Measurements from ENCODE around the gene SMOC2.
"Not testable (repeated sequence)": the region's sequence is repeated elsewhere in the genome, so short reads cannot be mapped to it uniquely, and the experiment has no call there.

The SMOC2 gene

DNA sequence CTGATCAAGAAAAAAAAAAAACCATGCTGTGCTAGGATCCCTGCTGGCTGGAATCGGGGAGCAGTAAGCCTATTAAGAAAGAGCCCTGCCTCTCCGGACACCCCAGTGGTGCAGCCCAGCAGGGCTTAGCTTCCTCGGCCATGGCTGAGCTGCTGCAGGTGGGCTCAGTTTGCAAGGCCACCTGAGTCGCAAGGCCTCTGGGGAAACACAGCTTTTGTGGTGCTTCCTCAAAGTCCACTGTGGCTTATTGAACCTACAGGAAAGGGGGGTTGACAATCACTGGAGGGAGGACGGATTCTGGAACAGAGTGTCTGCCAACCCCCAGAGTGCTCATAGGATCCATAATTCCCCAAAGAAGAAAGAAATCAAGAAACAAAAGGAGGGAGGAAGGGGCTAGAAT, 240.8 kb downstream of the SMOC2 start:
- no peak for DNase-seq (ENCODE audit: low read depth)

DNA sequence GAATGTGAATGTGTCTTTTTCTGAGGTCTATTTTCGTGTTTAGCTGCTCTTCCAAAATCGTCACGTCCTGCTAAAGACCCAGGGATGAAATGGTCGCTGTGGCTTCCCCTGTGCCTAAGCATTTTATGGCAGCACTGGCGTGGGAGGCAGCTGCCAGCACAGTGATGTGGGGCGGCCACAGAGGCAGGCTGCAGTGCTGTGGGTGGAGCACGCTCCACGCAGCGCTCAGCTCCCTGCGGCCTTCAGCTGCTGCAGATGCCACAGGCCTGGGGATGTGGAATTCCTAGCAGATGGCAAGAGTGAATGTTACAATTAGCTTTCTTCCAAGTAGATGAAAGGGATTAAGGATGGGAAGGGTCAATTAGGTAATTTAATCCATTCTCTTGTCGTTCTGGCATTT, 242.6 kb downstream of the SMOC2 start:
- DNase-seq (ENCODE audit: low read depth): no peak

DNA sequence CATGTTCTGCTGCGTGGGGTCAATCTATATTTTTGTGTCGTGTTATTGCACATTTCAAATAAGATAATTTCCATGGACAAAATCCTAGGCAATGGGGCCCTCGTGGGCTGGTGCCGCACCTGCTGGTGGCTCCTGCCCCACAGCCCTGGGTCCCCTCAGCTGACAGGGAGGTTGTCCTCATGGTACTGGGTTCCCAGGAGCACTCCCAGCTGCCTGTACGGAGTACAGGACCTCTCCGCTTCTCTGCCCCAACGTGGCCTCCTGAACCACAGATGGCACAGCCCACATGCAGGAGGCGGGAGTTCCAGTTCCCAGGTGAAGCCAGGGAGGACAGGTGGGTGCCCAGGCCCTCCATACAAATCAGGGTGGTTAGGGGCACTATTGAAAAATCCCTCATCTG, 243.5 kb downstream of the SMOC2 start:
- DNase-seq (ENCODE audit: low read depth): no peak

DNA sequence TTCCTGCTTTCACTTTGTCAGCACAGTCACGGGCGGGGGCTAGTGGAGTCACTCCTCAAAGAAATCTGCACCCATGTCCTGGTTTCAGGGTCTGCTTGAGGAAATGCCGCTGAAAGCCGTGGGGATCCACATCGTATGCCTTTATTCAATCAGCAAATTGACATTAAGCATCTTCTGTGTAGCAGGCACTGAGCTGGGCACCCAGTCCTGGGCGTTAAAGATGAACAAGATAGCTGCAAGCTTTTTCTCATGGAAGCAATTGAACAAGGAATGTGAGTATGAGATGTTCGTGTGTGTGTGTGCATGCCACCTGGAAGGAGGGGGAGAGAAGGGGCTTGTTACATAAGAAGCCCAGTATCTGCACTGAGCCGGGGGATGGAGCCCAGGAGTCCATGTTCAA, 243.9 kb downstream of the SMOC2 start:
- DNase-seq (ENCODE audit: low read depth): no peak

- no peak for DNase-seq (ENCODE audit: low read depth)
Measured at GRCh38 chr6:168686029-168686738, 245.2 kb downstream of the SMOC2 start.

- no peak for DNase-seq (ENCODE audit: low read depth)
Measured at GRCh38 chr6:168686831-168687730, 246.1 kb downstream of the SMOC2 start.

DNA sequence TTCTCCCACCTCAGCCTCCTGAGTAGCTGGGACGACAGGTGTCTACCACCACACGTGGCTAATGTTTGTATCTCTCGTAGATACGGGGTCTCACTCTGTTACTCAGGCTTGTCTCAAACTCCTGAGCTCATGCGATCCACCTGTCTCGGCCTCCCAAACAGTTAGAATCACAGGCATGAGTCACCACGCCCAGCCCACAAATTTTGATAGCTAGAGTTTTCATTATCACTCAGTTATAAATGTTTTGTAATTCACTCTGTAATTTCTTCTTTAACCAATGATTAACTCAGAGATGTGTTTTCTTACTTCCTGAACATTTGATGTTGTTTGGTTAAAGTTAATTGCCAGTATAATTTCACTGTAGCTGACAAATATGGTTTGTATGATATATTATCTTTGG, 249.3 kb downstream of the SMOC2 start:
- no peak for DNase-seq (ENCODE audit: low read depth)

DNA sequence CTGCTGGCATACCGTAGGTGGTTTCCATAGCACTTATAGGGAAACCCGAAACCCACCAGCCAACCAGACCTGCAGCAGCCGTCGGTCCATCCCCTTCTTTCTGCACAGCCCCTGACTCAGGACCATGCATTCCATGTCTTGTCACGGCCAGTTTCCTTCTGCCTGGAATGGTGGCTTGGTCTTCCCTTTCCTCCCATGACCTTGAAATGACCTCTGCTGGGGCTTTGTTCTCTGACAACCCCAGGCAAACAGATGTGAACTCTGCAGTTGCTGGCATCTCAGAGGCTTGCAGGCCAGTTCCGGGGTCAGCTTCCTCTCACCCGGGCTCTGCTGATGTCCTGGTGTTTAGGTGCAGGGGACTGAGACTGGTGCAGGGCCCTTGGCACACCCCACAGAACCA, 250.8 kb downstream of the SMOC2 start:
- DNase-seq (ENCODE audit: low read depth): no peak

GRCh38 chr6:168692193-168692914, 251.4 kb downstream of the SMOC2 start:
- DNase-seq (ENCODE audit: low read depth): no peak

- DNase-seq (ENCODE audit: low read depth): not testable (repeated sequence)
Measured at GRCh38 chr6:168692915-168693257, 251.9 kb downstream of the SMOC2 start.

DNA sequence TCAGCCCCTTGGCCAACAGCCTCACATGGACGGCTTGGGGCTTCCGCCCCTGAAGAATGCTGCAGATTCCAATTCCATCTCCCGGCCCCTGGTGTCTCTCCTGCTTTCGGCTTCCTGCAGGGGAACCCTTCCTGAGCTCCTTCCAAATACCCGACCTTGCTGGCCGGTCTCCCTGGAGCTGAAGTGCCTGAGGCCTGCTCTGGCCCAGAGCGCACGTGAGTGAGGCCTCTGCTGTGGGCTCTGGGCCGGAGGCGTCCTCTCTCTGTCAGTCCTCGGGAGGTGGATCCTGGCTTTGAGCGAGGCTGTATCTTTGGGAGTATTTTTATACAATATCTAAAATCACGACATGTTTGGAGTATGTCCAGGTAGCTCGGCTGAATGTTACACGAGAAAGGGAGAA, 253.8 kb downstream of the SMOC2 start:
- DNase-seq (ENCODE audit: low read depth): not testable (repeated sequence)

DNA sequence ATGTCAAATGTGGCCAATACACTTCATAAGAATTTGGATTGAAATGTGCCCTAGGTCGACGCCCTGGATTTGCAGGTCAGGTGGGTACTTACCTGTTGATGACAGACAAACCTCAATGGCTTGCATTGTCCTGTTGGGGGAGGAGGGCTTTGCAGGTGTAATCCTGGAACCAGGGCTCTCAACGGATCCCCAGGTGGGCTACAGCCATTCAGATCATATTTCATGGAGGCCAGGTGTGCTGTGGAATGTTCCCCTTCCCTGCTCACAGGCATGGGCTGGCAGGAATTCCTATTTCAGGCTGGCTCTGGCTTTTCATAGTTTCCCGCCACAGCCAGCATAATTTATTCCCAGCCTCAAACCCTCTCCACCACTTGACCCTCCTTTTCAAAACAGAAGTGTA, 254.7 kb downstream of the SMOC2 start:
- no peak for DNase-seq (ENCODE audit: low read depth)

DNA sequence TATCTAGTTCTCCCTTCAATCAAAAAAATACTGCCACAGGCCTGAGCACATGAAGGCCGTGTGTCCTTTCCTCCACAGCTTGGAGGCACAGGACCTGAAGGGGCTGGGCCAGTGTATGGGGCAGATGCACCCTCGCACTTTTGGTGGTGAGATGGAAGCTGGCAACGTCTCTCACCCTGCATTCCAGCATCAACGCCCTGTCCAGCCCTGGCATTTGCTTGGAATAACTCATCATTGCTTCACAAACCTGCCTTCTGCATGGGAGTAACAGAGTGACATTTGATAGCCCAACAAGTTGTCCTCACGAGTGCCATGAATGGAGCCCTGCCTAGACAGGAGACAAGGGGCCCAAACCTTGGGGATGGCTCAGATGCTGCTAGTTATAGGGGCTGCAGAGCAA, 257.9 kb downstream of the SMOC2 start:
- no peak for DNase-seq (ENCODE audit: low read depth)

DNA sequence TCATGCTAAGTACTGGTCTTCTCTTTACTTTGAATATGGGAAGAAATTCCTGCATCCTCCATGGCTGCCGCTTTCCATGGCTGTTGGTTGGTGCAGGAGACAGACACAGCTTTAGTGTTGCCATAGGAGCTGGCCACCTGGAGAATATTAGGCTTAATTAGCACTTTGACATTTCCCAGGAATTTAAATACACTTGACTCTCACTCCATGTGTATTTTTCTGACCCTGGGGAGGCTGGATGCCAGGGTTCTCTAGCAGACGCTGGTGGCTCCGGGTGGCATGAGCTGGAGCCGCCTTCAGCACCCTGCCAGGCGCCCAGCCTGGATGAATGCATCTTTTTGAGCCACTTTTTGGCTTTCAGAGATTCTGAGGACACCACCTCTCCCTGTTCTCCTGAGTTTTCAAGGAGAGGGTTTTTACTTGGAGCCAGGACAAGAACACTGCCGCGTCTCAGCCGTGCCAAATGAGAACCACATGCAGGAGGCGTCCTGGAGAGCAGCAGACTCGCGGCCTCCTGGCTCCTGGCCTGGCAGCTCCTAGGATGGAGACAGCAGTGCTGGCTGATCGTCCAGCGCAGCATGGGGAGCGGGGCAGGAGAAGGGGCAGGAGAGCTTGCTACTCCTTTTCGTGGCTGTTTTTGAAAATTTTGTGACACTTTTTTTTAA, 258.8 kb downstream of the SMOC2 start:
- DNase-seq (ENCODE audit: low read depth): no peak

DNA sequence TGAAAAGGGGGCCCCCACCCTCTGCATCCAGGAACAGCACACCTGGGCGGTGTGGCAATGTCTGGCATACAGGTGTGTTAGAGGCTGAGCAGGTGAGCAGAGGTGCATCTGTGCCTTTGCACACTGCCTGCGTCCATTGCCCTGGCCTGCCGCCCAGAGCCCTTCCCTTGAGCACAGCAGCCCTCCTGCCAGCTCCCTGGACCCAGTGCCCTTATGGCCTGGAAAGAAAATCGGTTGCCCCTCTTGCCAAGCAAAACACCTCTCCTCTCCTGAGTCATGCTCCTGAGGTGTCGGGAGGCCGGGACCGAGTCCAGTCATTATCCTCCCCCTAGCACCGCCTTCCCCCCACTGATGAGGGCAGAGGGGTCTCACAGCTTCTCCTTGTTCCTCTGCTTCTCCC, 259.9 kb downstream of the SMOC2 start:
- no peak for DNase-seq (ENCODE audit: low read depth)

DNA sequence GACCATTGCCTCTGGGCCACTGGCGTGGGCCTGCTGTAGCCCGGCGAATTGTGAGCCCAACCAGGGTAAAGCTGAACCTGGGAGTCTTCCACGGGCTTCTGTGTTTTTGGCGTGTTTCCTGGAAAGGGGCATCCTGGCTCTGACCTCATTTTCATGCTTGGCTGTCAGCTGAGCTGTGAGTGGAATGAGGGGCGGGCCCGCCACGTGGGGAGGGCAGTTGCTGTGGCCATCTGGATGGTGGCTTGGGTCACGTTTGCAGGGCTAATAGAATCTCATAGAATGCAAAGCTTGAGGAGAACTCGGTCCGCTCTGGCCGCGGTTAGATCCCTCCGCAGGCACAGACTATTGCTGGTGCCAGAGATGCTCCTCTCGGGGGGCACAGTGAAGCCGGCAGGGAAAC, 263.0 kb downstream of the SMOC2 start:
- DNase-seq (ENCODE audit: low read depth): no peak

GRCh38 chr6:168704678-168705077, 263.7 kb downstream of the SMOC2 start:
- DNase-seq (ENCODE audit: low read depth): no peak

DNA sequence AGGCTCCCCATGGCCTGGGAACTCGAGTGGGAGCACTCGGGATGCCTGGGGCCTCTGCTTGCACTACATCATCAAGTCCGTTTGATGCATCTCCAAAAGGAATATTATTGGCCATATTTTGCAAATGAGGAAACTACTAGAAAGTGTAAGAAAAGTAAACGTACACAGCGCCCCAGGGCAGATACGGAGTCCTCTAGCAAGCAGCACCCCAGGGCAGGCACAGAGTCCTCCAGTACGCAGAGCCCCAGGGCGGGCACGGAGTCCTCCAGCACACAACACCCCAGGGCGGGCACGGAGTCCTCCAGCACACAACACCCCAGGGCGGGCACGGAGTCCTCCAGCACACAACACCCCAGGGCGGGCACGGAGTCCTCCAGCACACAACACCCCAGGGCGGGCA, 264.3 kb downstream of the SMOC2 start:
- not testable (repeated sequence) for DNase-seq (ENCODE audit: low read depth)

- DNase-seq (ENCODE audit: low read depth): no peak
Measured at GRCh38 chr6:168706471-168707177, 265.6 kb downstream of the SMOC2 start.

GRCh38 chr6:168708526-168708925, 267.5 kb downstream of the SMOC2 start:
- no peak for DNase-seq (ENCODE audit: low read depth)

DNA sequence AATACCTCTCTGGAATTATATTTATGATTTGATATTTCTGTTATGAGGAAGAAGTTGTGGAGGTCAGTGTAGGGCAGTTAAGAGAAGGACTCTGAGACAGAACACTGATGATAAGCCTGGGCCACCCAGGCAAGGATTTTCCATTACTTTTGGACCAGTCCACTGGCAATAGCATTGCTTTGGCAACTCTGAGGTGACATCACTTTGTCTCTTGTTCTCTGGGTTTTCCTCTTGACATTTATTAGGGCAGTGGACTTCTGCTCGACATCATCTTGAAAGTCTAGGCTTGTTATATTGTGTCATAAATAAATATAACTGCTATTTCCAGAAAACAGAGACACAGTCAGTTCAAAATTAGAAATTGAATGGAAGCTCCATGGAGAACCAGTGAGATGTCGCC, 268.0 kb downstream of the SMOC2 start:
- no peak for DNase-seq (ENCODE audit: low read depth)

- DNase-seq (ENCODE audit: low read depth): no peak
Measured at GRCh38 chr6:168709390-168709789, 268.4 kb downstream of the SMOC2 start.
